Endodermal cell (in vitro differentiated cells): ENCODE measurements around the gene BRI3. TPM values are rescaled to one million over a fixed set of nuclear protein-coding genes. Genes with fewer than 3 reads are reported as not detected.

Experiments used
- DNase-seq: peaks from one replicate; pipeline ENCODE4 v3.0.0-alpha.2; 2017
- H3K27ac ChIP-seq: 2 replicates; pipeline ENCODE4 v1.5.1; 2013; ENCODE audit warnings: mild to moderate bottlenecking, low read depth, low read length, moderate library complexity
- H3K27me3 ChIP-seq: 2 replicates; pipeline ENCODE4 v1.6.1; 2013; ENCODE audit warnings: mild to moderate bottlenecking, low read length, moderate library complexity; ENCODE audit not compliant: insufficient read depth, control insufficient read depth, poor library complexity, severe bottlenecking
- H3K36me3 ChIP-seq: 2 replicates; pipeline ENCODE4 v1.7.0; 2013; ENCODE audit warnings: mild to moderate bottlenecking, low read length, moderate library complexity; ENCODE audit not compliant: control insufficient read depth, insufficient read depth
- H3K4me1 ChIP-seq: one replicate; pipeline ENCODE4 v1.7.0; 2013; ENCODE audit warnings: low read length; ENCODE audit not compliant: control insufficient read depth, insufficient read depth
- H3K4me3 ChIP-seq: 2 replicates; pipeline ENCODE4 v1.5.1; 2013; ENCODE audit warnings: mild to moderate bottlenecking, low read length, moderate library complexity
- H3K9ac ChIP-seq: 2 replicates; pipeline ENCODE4 v1.6.1; 2013; ENCODE audit warnings: mild to moderate bottlenecking, low read length, moderate library complexity; ENCODE audit not compliant: poor library complexity, severe bottlenecking; ENCODE audit errors: extremely low read depth
- H3K9me3 ChIP-seq: 2 replicates; pipeline ENCODE4 v1.6.1; 2013; ENCODE audit warnings: mild to moderate bottlenecking, low read length, moderate library complexity; ENCODE audit not compliant: control insufficient read depth
- H3K27ac Mint-ChIP-seq: 2 replicates; pipeline ENCODE4 v1.8.0; 2020; ENCODE audit warnings: mixed read lengths
- H3K27me3 Mint-ChIP-seq: 2 replicates; pipeline ENCODE4 v1.8.0; 2021; ENCODE audit warnings: mild to moderate bottlenecking, mixed read lengths; ENCODE audit not compliant: insufficient read depth
- H3K36me3 Mint-ChIP-seq: 2 replicates; pipeline ENCODE4 v1.8.0; 2020; ENCODE audit warnings: low read depth, mixed read lengths
- H3K4me1 Mint-ChIP-seq: 2 replicates; pipeline ENCODE4 v1.8.0; 2020; ENCODE audit warnings: mixed read lengths
- H3K4me3 Mint-ChIP-seq: 2 replicates; pipeline ENCODE4 v1.8.0; 2020; ENCODE audit warnings: mild to moderate bottlenecking, moderate library complexity, mixed read lengths
- H3K9me3 Mint-ChIP-seq: 2 replicates; pipeline ENCODE4 v1.8.0; 2020; ENCODE audit warnings: mild to moderate bottlenecking, mixed read lengths
- CTCF ChIP-seq: fragments of 200-600 bp; sonication (generic); conservative IDR thresholded peaks from 2 replicates; pipeline ENCODE4 v1.5.0; 2021; ENCODE audit warnings: antibody characterized with exemption, mild to moderate bottlenecking
- WGBS, 2 experiments: methylation state at CpG; one replicate each; pipeline versions ENCODE4 v1.1.5 to v1.1.7; 2013; ENCODE audit warnings: missing lambda C conversion rate in 2 of 2, mixed read lengths in 1 of 2; ENCODE audit not compliant: insufficient coverage in 1 of 2, insufficient read length in 1 of 2; 5-methylcytosine and 5-hydroxymethylcytosine counted together
- total RNA-seq, 2 donors: library from RNA; stranded (reverse); fragmentation: NEBNext Ultra II Directional in 1 of 2; extraction: Animal tissue kit (Norgen Biotek cat#: 25700) in 1 of 2; gene quantifications; 2 replicates in 1 of 2; 3 replicates in 1 of 2; pipeline ENCODE4 v1.2.1, GENCODE V29; 2021

BRI3 gene
- total RNA-seq, 2 donors from 2014 or later = 130 to 152 TPM

GRCh38 chr7:98300595-98301372 lies 19.3 kb downstream of the BRI3 start:
- no peak for DNase-seq
- Mint-ChIP-seq H3K36me3 (peaks cover 44% of the 10 kb centered on the region), H3K27ac (peak overlapping the region; percentile 84), H3K9me3 (no peaks in the 10 kb centered on the region), H3K27me3 (no peaks in the 10 kb centered on the region), H3K4me1 (peaks cover 32% of the 10 kb centered on the region), H3K4me3 (no peak overlapping the region)
- 80 to 90% methylated on average over 21 to 26 of the region's 26 CpGs for WGBS, 2 experiments
- no peak for TF ChIP-seq CTCF
- Histone ChIP-seq H3K9ac (no peak overlapping the region), H3K4me3 (no peak overlapping the region), H3K27me3 (no peaks in the 10 kb centered on the region), H3K9me3 (no peaks in the 10 kb centered on the region), H3K27ac (no peak overlapping the region), H3K4me1 (peaks cover 13% of the 10 kb centered on the region), H3K36me3 (peaks cover 12% of the 10 kb centered on the region)

- no peak overlapping the region for H3K27ac Mint-ChIP-seq
- WGBS, 2 experiments = 85 to 93% methylated on average over 10 to 22 of the region's 22 CpGs
- H3K9ac ChIP-seq = no peak overlapping the region
- no peaks in the 10 kb centered on the region for H3K27me3 Mint-ChIP-seq
- H3K4me1 ChIP-seq = peaks cover 17% of the 10 kb centered on the region
- no peaks in the 10 kb centered on the region for H3K9me3 Mint-ChIP-seq
- H3K27me3 ChIP-seq = no peaks in the 10 kb centered on the region
- H3K27ac ChIP-seq = no peak overlapping the region
- no peak for TF ChIP-seq CTCF
- no peaks in the 10 kb centered on the region for H3K9me3 ChIP-seq
- H3K4me1 Mint-ChIP-seq = peaks cover 38% of the 10 kb centered on the region
- DNase-seq = no peak
- no peak overlapping the region for H3K4me3 Mint-ChIP-seq
- peaks cover 46% of the 10 kb centered on the region for H3K36me3 Mint-ChIP-seq
- H3K36me3 ChIP-seq = peaks cover 12% of the 10 kb centered on the region
- no peak overlapping the region for H3K4me3 ChIP-seq
Measured at GRCh38 chr7:98301693-98302470, 20.4 kb downstream of the BRI3 start.

- H3K27ac ChIP-seq = no peak overlapping the region
- no peak for DNase-seq
- no peaks in the 10 kb centered on the region for H3K27me3 ChIP-seq
- no peak for TF ChIP-seq CTCF
- H3K9me3 ChIP-seq = no peaks in the 10 kb centered on the region
- H3K4me3 Mint-ChIP-seq = no peak overlapping the region
- no peaks in the 10 kb centered on the region for H3K9me3 Mint-ChIP-seq
- H3K36me3 ChIP-seq = peaks cover 12% of the 10 kb centered on the region
- H3K27me3 Mint-ChIP-seq = no peaks in the 10 kb centered on the region
- no peak overlapping the region for H3K4me3 ChIP-seq
- H3K27ac Mint-ChIP-seq = peak overlapping the region; percentile 40
- peaks cover 59% of the 10 kb centered on the region for H3K36me3 Mint-ChIP-seq
- H3K4me1 ChIP-seq = peaks cover 17% of the 10 kb centered on the region
- H3K4me1 Mint-ChIP-seq = peaks cover 38% of the 10 kb centered on the region
- no peak overlapping the region for H3K9ac ChIP-seq
- WGBS, 2 experiments = 86 to 93% methylated on average over 17 to 19 of the region's 19 CpGs
Measured at GRCh38 chr7:98303176-98303865, 21.8 kb downstream of the BRI3 start.
